Suprapubic skin (tissue), 4 donors: ENCODE measurements around the gene NFE2L2. TPM values are rescaled to one million over a fixed set of nuclear protein-coding genes. Genes with fewer than 3 reads are reported as not detected.

Source experiments
- DNase-seq, 2 donors: peaks; one replicate each; pipeline ENCODE4 v3.0.0-alpha.2; 2019; ENCODE audit warnings: low spot score in 2 of 2
- H3K27ac ChIP-seq: fragments of 200-600 bp; sonication (generic); one replicate; pipeline ENCODE4 v1.5.1; 2019
- H3K27me3 ChIP-seq: fragments of 200-600 bp; sonication (generic); one replicate; pipeline ENCODE4 v1.5.1; 2019
- H3K36me3 ChIP-seq: fragments of 200-600 bp; sonication (generic); one replicate; pipeline ENCODE4 v1.5.1; 2019
- H3K4me1 ChIP-seq: fragments of 200-600 bp; sonication (generic); one replicate; pipeline ENCODE4 v1.5.1; 2019
- H3K4me3 ChIP-seq: fragments of 200-600 bp; sonication (generic); one replicate; pipeline ENCODE4 v1.5.1; 2019; ENCODE audit warnings: mild to moderate bottlenecking
- H3K9me3 ChIP-seq: fragments of 200-600 bp; sonication (generic); one replicate; pipeline ENCODE4 v1.5.1; 2019
- CTCF ChIP-seq, 2 donors: fragments of 200-600 bp in 1 of 2; fragments of 450-650 bp in 1 of 2; sonication (generic) in 1 of 2; IDR thresholded peaks; one replicate each; pipeline ENCODE4 v1.5.1; 2016 to 2019; ENCODE audit warnings: antibody characterized with exemption in 2 of 2, mild to moderate bottlenecking in 1 of 2, moderate library complexity in 1 of 2
- EP300 ChIP-seq: sonication (generic); formaldehyde crosslinking; IDR thresholded peaks from one replicate; pipeline ENCODE4 v1.6.1; 2017; ENCODE audit warnings: antibody characterized with exemption
- POLR2A ChIP-seq, 2 donors: fragments of 450-650 bp; IDR thresholded peaks; one replicate each; pipeline ENCODE4 v1.6.1; 2017; ENCODE audit warnings: antibody characterized with exemption in 2 of 2, mild to moderate bottlenecking in 2 of 2, moderate library complexity in 2 of 2
- POLR2AphosphoS5 ChIP-seq, 3 donors: sonication (generic); formaldehyde crosslinking; IDR thresholded peaks; one replicate each; pipeline ENCODE4 v1.6.1; 2017; ENCODE audit warnings: antibody characterized with exemption in 3 of 3
- WGBS: methylation state at CpG from one replicate; pipeline ENCODE4 v1.1.5; 2018; 5-methylcytosine and 5-hydroxymethylcytosine counted together
- total RNA-seq, 4 donors: library from RNA; depleted of rRNA; stranded (reverse); fragments of >200 nt; gene quantifications; one replicate each; pipeline ENCODE4 v1.1.0, GENCODE V29; 2016

NFE2L2 gene
- total RNA-seq, 4 donors from 2014 or later, result 130 to 180 (median 160) TPM

- Histone ChIP-seq H3K9me3 (no peaks in the 10 kb centered on the region), H3K4me3 (no peak overlapping the region), H3K27me3 (no peaks in the 10 kb centered on the region), H3K27ac (no peak overlapping the region), H3K4me1 (peaks cover 85% of the 10 kb centered on the region), H3K36me3 (no peaks in the 10 kb centered on the region)
- no peak for DNase-seq
- 98% methylated on average over 2 of the region's 2 CpGs for WGBS
- TF ChIP-seq EP300 (no peak), POLR2AphosphoS5 (IDR thresholded peaks at IDR 0.05) (no peak), CTCF (IDR thresholded peaks at IDR 0.05) (no peak), POLR2A (IDR thresholded peaks at IDR 0.05) (no peak)
Observed at GRCh38 chr2:177258059-177258458, 6.5 kb downstream of the NFE2L2 start.

- H3K27me3 ChIP-seq, result no peaks in the 10 kb centered on the region
- TF ChIP-seq EP300 (no peak), POLR2AphosphoS5 (IDR thresholded peaks at IDR 0.05) (no peak), CTCF (IDR thresholded peaks at IDR 0.05) (no peak), POLR2A (IDR thresholded peaks at IDR 0.05) (no peak)
- DNase-seq, result no peak
- peaks cover 91% of the 10 kb centered on the region for H3K4me1 ChIP-seq
- 88% methylated on average over 5 of the region's 5 CpGs for WGBS
- no peaks in the 10 kb centered on the region for H3K9me3 ChIP-seq
- H3K36me3 ChIP-seq, result no peaks in the 10 kb centered on the region
- no peak overlapping the region for H3K4me3 ChIP-seq
- no peak overlapping the region for H3K27ac ChIP-seq
Observed at GRCh38 chr2:177257471-177257870, 7.1 kb downstream of the NFE2L2 start.

- DNase-seq, result no peak
- peaks cover 93% of the 10 kb centered on the region for H3K4me1 ChIP-seq
Observed at GRCh38 chr2:177256695-177257094, 7.8 kb downstream of the NFE2L2 start.

GRCh38 chr2:177256026-177256425, 8.5 kb downstream of the NFE2L2 start:
- no peaks in the 10 kb centered on the region for H3K9me3 ChIP-seq
- H3K27ac ChIP-seq, result no peak overlapping the region
- no peaks in the 10 kb centered on the region for H3K36me3 ChIP-seq
- H3K27me3 ChIP-seq, result no peaks in the 10 kb centered on the region
- TF ChIP-seq POLR2AphosphoS5 (IDR thresholded peaks at IDR 0.05) (no peak), EP300 (no peak), POLR2A (IDR thresholded peaks at IDR 0.05) (no peak), CTCF (IDR thresholded peaks at IDR 0.05) (no peak)
- H3K4me1 ChIP-seq, result peaks cover 93% of the 10 kb centered on the region
- no peak overlapping the region for H3K4me3 ChIP-seq
- no peak for DNase-seq
- WGBS, result 64% methylated on average over 2 of the region's 2 CpGs

More at GRCh38 chr2:177256695-177257094, 7.8 kb downstream of the NFE2L2 start:
- H3K36me3 ChIP-seq, result no peaks in the 10 kb centered on the region
- H3K27ac ChIP-seq, result peak overlapping the region; percentile 5
- WGBS, result 70% methylated on average over 3 of the region's 3 CpGs
- H3K4me3 ChIP-seq, result no peak overlapping the region
- TF ChIP-seq EP300 (no peak), POLR2AphosphoS5 (IDR thresholded peaks at IDR 0.05) (no peak), POLR2A (IDR thresholded peaks at IDR 0.05) (no peak), CTCF (IDR thresholded peaks at IDR 0.05) (no peak)
- no peaks in the 10 kb centered on the region for H3K9me3 ChIP-seq
- no peaks in the 10 kb centered on the region for H3K27me3 ChIP-seq

- Histone ChIP-seq H3K9me3 (no peaks in the 10 kb centered on the region), H3K4me3 (no peak overlapping the region), H3K36me3 (no peaks in the 10 kb centered on the region), H3K27ac (no peak overlapping the region), H3K4me1 (peaks cover 92% of the 10 kb centered on the region), H3K27me3 (no peaks in the 10 kb centered on the region)
- no peak for TF ChIP-seq POLR2A (IDR thresholded peaks at IDR 0.05)
- no peak for TF ChIP-seq POLR2AphosphoS5 (IDR thresholded peaks at IDR 0.05)
- TF ChIP-seq EP300, result no peak
- TF ChIP-seq CTCF (IDR thresholded peaks at IDR 0.05), result no peak
- DNase-seq, result no peak
- WGBS, result 54% methylated on average over 2 of the region's 2 CpGs
Observed at GRCh38 chr2:177255227-177255601, 9.3 kb downstream of the NFE2L2 start.
